Upper lobe of left lung (tissue), 6 donors: Measurements from ENCODE around the gene CCNQ. TPM values are rescaled to one million over a fixed set of nuclear protein-coding genes. Genes with fewer than 3 reads are reported as not detected.

ENCODE experiments used
- ATAC-seq, 2 donors: fragments of 200-7000 bp; cut with Tn5 transposase; one replicate each; pipeline ENCODE4 v1.9.1; 2022; ENCODE audit warnings: mild to moderate bottlenecking in 2 of 2, moderate library complexity in 2 of 2; ENCODE audit not compliant: low FRiP score in 2 of 2
- DNase-seq, 2 donors: peaks; one replicate each; pipeline ENCODE4 v3.0.0-alpha.2; 2019 to 2020
- H3K27ac ChIP-seq, 4 donors: fragments of 200-600 bp; sonication (generic); one replicate each; pipeline ENCODE4 v1.5.1; 2016 to 2019
- H3K27me3 ChIP-seq, 4 donors: fragments of 200-600 bp; sonication (generic); one replicate each; pipeline ENCODE4 v1.5.1; 2017 to 2019
- H3K36me3 ChIP-seq, 4 donors: fragments of 200-600 bp; sonication (generic); one replicate each; pipeline ENCODE4 v1.5.1; 2016 to 2019
- H3K4me1 ChIP-seq, 4 donors: fragments of 200-600 bp; sonication (generic); one replicate each; pipeline ENCODE4 v1.5.1; 2018 to 2019
- H3K4me3 ChIP-seq, 4 donors: fragments of 200-600 bp; sonication (generic); one replicate each; pipeline ENCODE4 v1.5.1; 2017 to 2019; ENCODE audit warnings: mild to moderate bottlenecking in 2 of 4, moderate library complexity in 1 of 4
- H3K9me3 ChIP-seq, 4 donors: fragments of 200-600 bp; sonication (generic); one replicate each; pipeline ENCODE4 v1.5.1; 2018 to 2019
- CTCF ChIP-seq, 6 experiments: fragments of 450-650 bp in 4 of 6; fragments of 200-600 bp in 2 of 6; sonication (generic) in 2 of 6; IDR thresholded peaks; one replicate each; pipeline ENCODE4 v1.5.1; 2016 to 2019; ENCODE audit warnings: antibody characterized with exemption in 6 of 6
- EP300 ChIP-seq, 4 donors: sonication (generic); formaldehyde crosslinking; IDR thresholded peaks; one replicate each; pipeline ENCODE4 v1.5.1; 2017; ENCODE audit warnings: antibody characterized with exemption in 4 of 4, control low read depth in 2 of 4
- POLR2A ChIP-seq, 4 donors: fragments of 450-650 bp; IDR thresholded peaks; one replicate each; pipeline ENCODE4 v1.5.1; 2016 to 2017; ENCODE audit warnings: antibody characterized with exemption in 4 of 4, mild to moderate bottlenecking in 2 of 4
- POLR2AphosphoS5 ChIP-seq, 2 donors: sonication (generic); formaldehyde crosslinking; IDR thresholded peaks; one replicate each; pipeline ENCODE4 v1.5.1; 2017; ENCODE audit warnings: antibody characterized with exemption in 2 of 2
- WGBS, 2 donors: methylation state at CpG; one replicate each; pipeline ENCODE4 v1.1.5; 2017 to 2018; 5-methylcytosine and 5-hydroxymethylcytosine counted together
- total RNA-seq, 6 donors: library from RNA; depleted of rRNA in 4 of 6; stranded (reverse); fragments of >200 nt in 4 of 6; gene quantifications; one replicate each; pipeline versions ENCODE4 v1.1.0 to v1.2.1, GENCODE V29; 2016 to 2021
- donor health status: DM: no; HTN: no; CAD: no; lungs with moderate emphysema.
- donor health status: DM: no; HTN: yes; CAD: no; lungs with severe emphysema.

CCNQ gene
- total RNA-seq, 6 donors from 2014 or later, result 13.4 to 48.2 (median 24.6) TPM

GRCh38 chrX:153549231-153549630, 49.7 kb downstream of the CCNQ start:
- no peak overlapping the region for H3K27ac ChIP-seq
- TF ChIP-seq EP300 (IDR thresholded peaks at IDR 0.05) (no peak), CTCF (IDR thresholded peaks at IDR 0.05) (no peak), POLR2AphosphoS5 (IDR thresholded peaks at IDR 0.05) (no peak), POLR2A (IDR thresholded peaks at IDR 0.05) (no peak)
- no peaks in the 10 kb centered on the region for H3K36me3 ChIP-seq
- H3K9me3 ChIP-seq, result no peaks in the 10 kb centered on the region
- DNase-seq (peak in 1 of 2 donors; percentile 17), ATAC-seq (no peak)
- no peaks in the 10 kb centered on the region for H3K27me3 ChIP-seq
- WGBS, 2 donors, result 91% methylated on average over 17 of the region's 17 CpGs; no CpG with 5 or more reads in 1 of the 2 donors
- H3K4me1 ChIP-seq, result no peaks in the 10 kb centered on the region
- H3K4me3 ChIP-seq, result no peak overlapping the region

GRCh38 chrX:153547195-153547594, 51.7 kb downstream of the CCNQ start:
- H3K27me3 ChIP-seq, result no peaks in the 10 kb centered on the region
- H3K4me3 ChIP-seq, result no peak overlapping the region
- no peak overlapping the region for H3K27ac ChIP-seq
- ATAC-seq, result no peak
- H3K9me3 ChIP-seq, result no peaks in the 10 kb centered on the region
- 33 to 72% methylated on average over 1 to 7 of the region's 7 CpGs for WGBS, 2 donors
- TF ChIP-seq CTCF (IDR thresholded peaks at IDR 0.05) (no peak), POLR2AphosphoS5 (IDR thresholded peaks at IDR 0.05) (no peak), POLR2A (IDR thresholded peaks at IDR 0.05) (no peak), EP300 (IDR thresholded peaks at IDR 0.05) (no peak)
- no peaks in the 10 kb centered on the region for H3K4me1 ChIP-seq
- DNase-seq, result no peak
- no peaks in the 10 kb centered on the region for H3K36me3 ChIP-seq

GRCh38 chrX:153546386-153546785, 52.6 kb downstream of the CCNQ start:
- DNase-seq, result peak in 1 of 2 donors; percentile 28
- 79% methylated on average over 11 of the region's 11 CpGs; no CpG with 5 or more reads in 1 of the 2 donors for WGBS, 2 donors
- no peaks in the 10 kb centered on the region for H3K4me1 ChIP-seq
- H3K36me3 ChIP-seq, result no peaks in the 10 kb centered on the region
- H3K4me3 ChIP-seq, result no peak overlapping the region
- no peaks in the 10 kb centered on the region for H3K27me3 ChIP-seq
- H3K27ac ChIP-seq, result no peak overlapping the region
- TF ChIP-seq POLR2A (IDR thresholded peaks at IDR 0.05), result no peak
- TF ChIP-seq POLR2AphosphoS5 (IDR thresholded peaks at IDR 0.05), result no peak
- TF ChIP-seq EP300 (IDR thresholded peaks at IDR 0.05), result no peak
- no peak for TF ChIP-seq CTCF (IDR thresholded peaks at IDR 0.05)
- H3K9me3 ChIP-seq, result no peaks in the 10 kb centered on the region
- ATAC-seq, result no peak

GRCh38 chrX:153544727-153545126, 54.2 kb downstream of the CCNQ start:
- no peak overlapping the region for H3K4me3 ChIP-seq
- no peak overlapping the region for H3K27ac ChIP-seq
- no peaks in the 10 kb centered on the region for H3K27me3 ChIP-seq
- DNase-seq (peak in 1 of 2 donors; percentile 24), ATAC-seq (no peak)
- no peaks in the 10 kb centered on the region for H3K9me3 ChIP-seq
- TF ChIP-seq EP300 (IDR thresholded peaks at IDR 0.05), result no peak
- no peak for TF ChIP-seq POLR2AphosphoS5 (IDR thresholded peaks at IDR 0.05)
- WGBS, 2 donors, result 81 to 84% methylated on average over 6 of the region's 8 CpGs
- no peaks in the 10 kb centered on the region for H3K36me3 ChIP-seq
- no peaks in the 10 kb centered on the region for H3K4me1 ChIP-seq

- Histone ChIP-seq H3K4me3 (no peak overlapping the region), H3K27me3 (no peaks in the 10 kb centered on the region)
Measured at GRCh38 chrX:153539979-153540358, 59.0 kb downstream of the CCNQ start.

More at GRCh38 chrX:153539979-153540358, 59.0 kb downstream of the CCNQ start:
- H3K4me1 ChIP-seq, result no peaks in the 10 kb centered on the region
- no peak for TF ChIP-seq POLR2AphosphoS5 (IDR thresholded peaks at IDR 0.05)
- no peak for TF ChIP-seq CTCF (IDR thresholded peaks at IDR 0.05)
- no peak for TF ChIP-seq POLR2A (IDR thresholded peaks at IDR 0.05)
- no peak for TF ChIP-seq EP300 (IDR thresholded peaks at IDR 0.05)
- ATAC-seq, result no peak
- H3K36me3 ChIP-seq, result no peaks in the 10 kb centered on the region
- H3K9me3 ChIP-seq, result no peaks in the 10 kb centered on the region
- H3K27ac ChIP-seq, result no peak overlapping the region
- peak in 1 of 2 donors; percentile 15 for DNase-seq
- 67% methylated on average over 8 of the region's 9 CpGs; no CpG with 5 or more reads in 1 of the 2 donors for WGBS, 2 donors
